COLO668 (cell line): ENCODE data around the gene EIF2S1.
A peak's percentile ranks its signal among the peaks of the same experiment; 100 is the strongest.
"Not testable (repeated sequence)": the region's sequence is repeated elsewhere in the genome, so short reads cannot be mapped to it uniquely, and the experiment has no call there.

Experiments used
- DNase-seq: peaks from one replicate; lab custom pipeline; 2025; ENCODE audit not compliant: unreplicated experiment; lab: John Stamatoyannopoulos, UW

The EIF2S1 gene

DNA sequence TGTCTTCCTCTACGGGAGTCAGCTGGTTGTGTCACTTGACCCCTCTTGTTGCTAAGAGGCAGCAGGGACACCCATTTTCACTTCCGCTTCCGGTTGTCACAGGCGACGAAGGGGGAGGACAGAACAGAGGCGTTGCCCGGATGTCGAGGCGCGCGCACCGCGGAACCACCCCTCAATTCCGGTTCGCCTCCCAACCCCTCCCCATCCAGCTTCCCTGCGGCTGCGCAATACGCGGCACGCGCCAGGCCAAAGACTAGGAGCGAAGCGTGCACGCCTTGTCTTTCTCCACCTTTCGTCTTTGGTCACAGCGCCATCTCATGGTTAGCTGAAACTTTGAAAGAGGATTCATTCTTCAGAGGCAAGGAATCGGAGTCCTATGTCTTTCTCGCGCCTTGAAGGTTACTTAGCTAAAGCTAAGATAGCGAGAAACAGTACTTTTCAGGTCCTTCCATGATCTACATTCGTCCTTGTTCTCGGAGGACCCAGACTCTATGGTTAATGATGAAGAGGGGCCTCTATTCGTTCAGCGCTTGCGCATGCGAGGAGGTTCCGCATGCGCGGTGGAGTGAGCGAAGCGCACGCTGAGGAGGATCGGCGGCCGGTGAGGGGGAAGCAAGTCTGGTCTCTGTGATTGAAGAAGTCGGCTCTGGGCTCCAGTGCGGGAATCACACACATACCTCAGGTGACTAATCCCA is at the start of gene EIF2S1, which contains the start of gene ATP6V1D:
EIF2S1 (plus strand) TSS at position 554 of the 695 bp plus-strand sequence. CDS start 4,440 bp downstream, outside the sequence.
ATP6V1D (minus strand) TSS at position 30 of the 695 bp plus-strand sequence. CDS start 106 bp downstream, outside the sequence.
- peak; percentile 99 for DNase-seq

DNA sequence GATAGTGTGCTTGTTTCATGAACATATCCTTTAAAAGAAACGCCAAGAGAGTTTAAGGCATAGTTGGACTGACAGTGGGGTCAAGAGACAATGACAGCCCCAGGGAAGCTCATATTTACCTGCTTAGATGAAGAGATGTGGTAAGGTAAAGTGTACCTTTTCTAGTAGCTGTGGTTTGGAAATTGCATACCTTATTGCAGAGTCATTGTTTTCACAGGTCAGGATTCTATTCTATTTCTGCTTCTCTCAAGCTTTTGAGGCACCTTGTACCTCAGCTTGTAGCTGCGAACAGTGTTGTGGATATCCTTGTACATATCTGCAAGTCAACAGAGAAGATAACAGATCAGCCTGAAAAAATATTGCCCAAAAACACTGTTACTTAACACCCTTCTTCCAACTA is 48.3 kb upstream of the EIF2S1 start:
- DNase-seq = no peak

GRCh38 chr14:67313153-67313552 is 47.0 kb upstream of the EIF2S1 start:
- DNase-seq = no peak

- DNase-seq = no peak
Measured at GRCh38 chr14:67317822-67318221, 42.3 kb upstream of the EIF2S1 start.

- no peak for DNase-seq
Measured at GRCh38 chr14:67319142-67319541, 41.0 kb upstream of the EIF2S1 start.

- not testable (repeated sequence) for DNase-seq
Measured at GRCh38 chr14:67329666-67330065, 30.5 kb upstream of the EIF2S1 start.

DNA sequence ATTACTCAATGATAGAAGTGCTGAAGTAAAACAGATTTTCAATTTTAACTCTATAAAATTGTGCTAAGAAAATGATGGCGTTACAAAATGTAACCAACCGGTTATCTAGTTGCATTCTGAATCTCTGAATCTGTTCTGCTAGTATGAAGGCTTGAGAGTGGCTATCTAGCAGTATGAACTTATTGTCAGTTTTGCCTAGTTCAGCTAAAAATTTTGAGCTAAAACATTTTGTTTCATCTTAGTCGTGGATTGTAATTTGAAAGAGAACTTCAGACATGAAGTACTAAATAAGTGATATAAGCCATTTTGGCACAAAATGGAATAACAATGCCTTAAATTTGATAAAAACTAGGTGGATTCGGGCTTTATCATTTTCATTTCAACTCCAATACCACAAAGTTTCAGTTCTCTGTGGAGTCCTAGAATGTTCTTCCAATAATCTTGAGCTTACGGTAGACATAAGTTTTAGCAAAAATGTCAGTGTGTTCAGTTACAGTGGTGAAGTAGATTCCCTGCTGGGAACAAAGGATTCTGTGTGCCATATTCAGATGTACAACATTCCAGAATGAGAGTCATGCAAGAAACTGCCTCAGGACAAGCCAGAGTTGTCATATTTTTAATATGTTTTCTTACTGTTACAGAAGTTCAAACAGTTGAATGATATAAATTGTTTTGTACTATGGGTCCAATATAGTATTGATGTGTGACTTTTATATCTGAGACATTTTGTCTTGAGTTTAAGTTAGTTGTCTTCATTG is 28.6 kb upstream of the EIF2S1 start:
- no peak for DNase-seq

GRCh38 chr14:67332468-67332867 is 27.7 kb upstream of the EIF2S1 start:
- no peak for DNase-seq

GRCh38 chr14:67335781-67336180 is 24.3 kb upstream of the EIF2S1 start:
- DNase-seq = peak; percentile 15

- not testable (repeated sequence) for DNase-seq
Measured at GRCh38 chr14:67341231-67341630, 18.9 kb upstream of the EIF2S1 start.

GRCh38 chr14:67343601-67344230 is 16.4 kb upstream of the EIF2S1 start:
- no peak for DNase-seq

GRCh38 chr14:67345583-67345982 is 14.5 kb upstream of the EIF2S1 start:
- no peak for DNase-seq

DNA sequence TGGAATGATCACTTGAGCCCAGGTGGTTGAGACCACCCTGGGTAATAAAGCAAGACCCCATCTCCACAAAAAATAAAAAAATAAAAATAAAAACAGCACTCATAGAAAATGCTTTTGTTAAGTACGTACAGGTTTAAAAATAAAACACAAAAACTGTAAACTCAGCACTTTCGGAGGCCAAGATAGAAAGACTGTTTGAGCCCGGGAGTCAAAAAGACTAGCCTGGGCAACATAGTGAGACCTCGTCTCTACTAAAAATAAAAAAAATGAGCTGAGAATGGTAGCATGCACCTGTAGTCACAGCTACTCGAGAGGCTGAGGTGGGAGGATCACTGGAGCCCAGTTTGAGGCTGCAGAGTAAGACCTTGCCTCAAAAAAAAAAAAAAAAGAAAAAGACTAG is 8.1 kb upstream of the EIF2S1 start:
- no peak for DNase-seq

DNA sequence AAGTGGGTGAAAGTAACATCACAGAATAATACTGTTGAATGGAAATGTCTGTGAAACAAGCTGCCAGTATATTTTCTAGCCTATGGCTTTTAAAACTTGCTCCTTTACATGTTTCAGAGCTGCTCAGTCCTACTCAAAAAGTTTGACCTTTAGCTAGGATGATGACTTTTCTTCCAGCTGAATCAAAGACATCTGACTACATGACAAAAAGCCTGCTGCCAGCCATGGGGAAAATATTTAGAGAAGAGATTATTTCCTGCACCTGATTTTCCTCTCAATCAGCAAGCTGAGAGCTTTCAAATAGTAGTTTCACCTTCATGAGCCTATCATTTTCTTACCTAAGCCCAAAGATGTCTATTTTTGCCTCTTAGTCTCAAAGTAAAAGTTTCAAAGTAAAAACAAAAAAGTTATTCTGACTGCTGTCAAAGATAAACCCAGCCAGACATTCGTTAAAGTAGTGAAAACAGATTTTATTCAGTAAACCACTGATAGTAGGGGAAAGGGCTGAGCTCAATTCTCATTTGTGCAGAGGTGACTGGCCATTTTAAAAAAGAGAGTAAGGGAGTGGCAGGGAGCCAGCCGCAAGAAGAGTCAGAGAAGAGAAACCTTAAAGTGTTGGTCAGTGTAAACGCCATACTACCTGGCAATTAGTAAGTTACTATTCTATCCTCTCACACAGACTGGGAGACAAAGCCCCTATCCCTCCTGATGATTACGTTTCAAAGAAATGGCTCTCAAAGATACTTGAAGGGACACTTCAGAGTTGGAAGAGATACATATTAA is 2.8 kb upstream of the EIF2S1 start:
- DNase-seq = no peak

GRCh38 chr14:67357969-67358354 is 2.2 kb upstream of the EIF2S1 start:
- no peak for DNase-seq

DNA sequence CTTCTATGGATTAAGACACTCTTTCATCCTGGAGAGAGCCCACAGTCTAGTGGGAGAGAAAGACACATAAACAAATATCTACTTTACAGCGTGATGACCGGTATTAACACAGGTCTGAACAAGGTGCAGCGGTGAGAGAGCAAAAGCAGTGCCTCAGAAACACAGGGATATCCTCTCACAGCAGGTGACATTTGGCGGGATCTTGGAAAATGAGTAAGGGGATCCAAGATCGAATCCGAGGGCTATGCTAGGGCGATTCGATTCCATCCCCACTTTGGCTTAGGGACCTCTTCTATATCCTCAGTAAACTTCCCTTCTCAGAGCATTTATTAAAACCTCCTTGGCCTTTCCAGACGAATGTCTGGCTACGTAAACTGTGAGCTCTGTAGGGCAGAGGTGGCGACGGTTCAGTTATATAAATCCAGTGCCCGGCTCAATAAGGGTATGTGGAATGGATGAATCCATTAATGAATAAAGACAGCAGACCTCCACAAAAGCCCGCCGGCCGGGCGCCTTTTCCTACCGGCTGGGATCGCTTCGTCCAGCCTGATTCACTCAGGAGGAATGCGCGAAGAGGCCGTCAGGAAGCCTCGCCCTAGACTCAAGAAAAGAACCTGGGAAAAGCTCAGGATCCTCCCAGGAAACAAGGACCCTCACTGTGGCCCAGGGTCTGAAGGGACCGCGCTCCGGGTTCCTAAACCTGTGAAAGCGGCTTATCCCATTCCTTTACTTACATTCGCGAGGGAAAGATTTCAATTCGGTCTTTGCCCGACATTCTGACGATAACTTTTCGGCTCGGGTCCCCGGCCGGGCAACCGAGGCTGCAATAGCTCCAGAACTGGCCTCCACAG is 979 bp upstream of the EIF2S1 start:
- DNase-seq = peak; percentile 44

DNA sequence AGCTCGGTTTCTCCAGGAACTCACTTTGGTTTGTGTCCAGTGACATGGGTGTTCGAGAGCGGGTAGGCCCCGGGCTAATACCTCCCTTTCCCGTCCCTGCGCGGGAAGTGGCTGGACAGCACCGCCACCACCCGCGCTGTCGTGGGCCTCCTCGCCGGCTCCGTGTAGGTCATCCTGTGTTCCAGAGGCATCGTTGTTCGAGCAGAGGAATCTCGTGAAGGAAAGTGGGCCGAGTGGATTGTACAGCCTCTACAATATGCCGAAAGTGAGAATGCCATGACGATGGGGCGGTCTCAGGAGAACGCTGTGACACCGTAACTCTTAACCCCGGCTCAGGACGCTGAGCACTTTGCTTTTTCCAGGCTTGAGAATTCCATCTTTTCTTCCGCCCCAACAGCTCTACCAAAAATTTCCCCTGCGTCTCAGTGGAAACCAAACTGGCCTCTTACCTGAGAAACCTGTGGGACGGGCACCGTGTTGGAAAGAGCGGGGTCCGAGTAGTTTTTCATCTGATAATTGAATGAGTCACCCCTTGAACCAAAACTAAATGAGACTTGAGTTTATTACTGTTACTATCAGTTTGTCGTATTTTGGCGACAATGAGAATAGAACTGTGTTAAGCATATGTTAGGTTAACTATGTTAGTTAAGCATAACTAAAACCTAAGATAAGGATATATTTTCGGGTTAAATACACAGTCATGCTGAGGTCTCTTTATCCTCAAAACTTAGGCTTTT is 510 bp downstream of the EIF2S1 start:
- DNase-seq = no peak

DNA sequence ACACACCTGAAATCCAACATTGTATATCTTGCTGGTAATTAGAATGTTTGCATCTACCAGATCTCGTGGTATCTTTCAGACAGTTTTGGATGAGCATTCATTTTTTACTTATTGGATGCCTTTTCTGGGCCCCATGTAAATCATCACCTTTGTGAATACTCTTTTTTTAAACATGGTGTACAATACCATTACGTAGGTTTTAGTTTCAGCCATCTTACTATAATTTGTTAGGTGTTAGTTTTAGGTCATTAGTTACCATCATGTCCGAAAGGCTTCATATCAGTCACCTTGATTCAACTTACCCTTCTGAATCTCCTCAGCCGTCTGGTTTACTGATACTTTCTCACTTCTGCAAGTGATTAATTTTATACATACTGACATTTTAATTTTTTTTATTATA is 5.3 kb downstream of the EIF2S1 start:
- no peak for DNase-seq

DNA sequence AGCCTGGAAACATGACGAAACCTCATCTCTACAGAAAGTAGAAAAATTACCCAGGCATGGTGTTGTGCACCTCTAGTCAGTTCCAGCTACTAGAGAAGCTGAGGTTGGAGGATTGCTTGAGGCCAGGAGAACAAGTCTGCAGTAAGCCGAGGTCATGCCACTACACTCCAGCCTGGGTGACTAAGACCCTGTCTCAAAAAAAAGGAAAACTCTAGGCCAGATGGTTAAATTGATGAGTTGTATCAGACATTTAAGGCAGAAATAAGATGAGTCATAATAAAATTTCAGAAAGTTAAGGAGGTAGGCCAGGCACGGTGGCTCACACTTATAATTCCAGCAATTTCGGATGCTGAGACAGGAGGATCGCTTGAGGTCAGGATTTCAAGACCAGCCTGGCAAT is 10.7 kb downstream of the EIF2S1 start:
- DNase-seq = no peak
